ENCODE data around the gene ATP9B. TPM values are rescaled to one million over a fixed set of nuclear protein-coding genes. Genes with fewer than 3 reads are reported as not detected.

ATP9B gene
- total RNA-seq = 19.3 TPM
- polyA plus RNA-seq = 14.9 TPM
- long read RNA-seq, donor 1 = 0 reads
- long read RNA-seq, donor 2, full-length matches to known transcripts = 2 of 2 reads
- long read RNA-seq, donor 2, partial matches to known transcripts = 0 of 2 reads
- long read RNA-seq, donor 2, other reads (novel, unspliced or antisense) = 0 of 2 reads
- long read RNA-seq, donor 3, full-length matches to known transcripts = 2 of 7 reads
- long read RNA-seq, donor 3, partial matches to known transcripts = 5 of 7 reads
- long read RNA-seq, donor 3, other reads (novel, unspliced or antisense) = 0 of 7 reads
- long read RNA-seq, donor 4 = 0 reads
- long read RNA-seq, donor 5, full-length matches to known transcripts = 1 of 8 reads
- long read RNA-seq, donor 5, partial matches to known transcripts = 7 of 8 reads
- long read RNA-seq, donor 5, other reads (novel, unspliced or antisense) = 0 of 8 reads
- long read RNA-seq, donor 6, full-length matches to known transcripts = 2 of 2 reads
- long read RNA-seq, donor 6, partial matches to known transcripts = 0 of 2 reads
- long read RNA-seq, donor 6, other reads (novel, unspliced or antisense) = 0 of 2 reads
- long read RNA-seq, donor 7, partial matches to known transcripts = 0 of 1 reads
- long read RNA-seq, donor 7, other reads (novel, unspliced or antisense) = 0 of 1 reads
- long read RNA-seq, donor 8 = 0 reads
- long read RNA-seq, donor 9 = 0 reads
- long read RNA-seq, donor 10, full-length matches to known transcripts = 2 of 2 reads
- long read RNA-seq, donor 10, partial matches to known transcripts = 0 of 2 reads
- long read RNA-seq, donor 10, other reads (novel, unspliced or antisense) = 0 of 2 reads

GRCh38 chr18:79068937-79069716 is at the start of gene ATP9B:
ATP9B (plus strand) TSS chr18:79069394; CDS start chr18:79069411, 17 bp downstream.
- peak within 1 kb of the TSS; percentile 58 to 70 for H3K4me3 ChIP-seq (ENCODE audit: low read length in 2 of 2)
- peak; percentile 85 to 98 (median 94) for DNase-seq (ENCODE audit: low read depth in 6 of 9, low spot score in 9 of 9)
- H3K4me1 ChIP-seq (ENCODE audit: control insufficient read depth in 2 of 2, insufficient read depth in 2 of 2, low read length in 2 of 2) = peaks cover 4 to 5% of the 10 kb centered on the region in 2 donors
- peaks cover 0 to 13% of the 10 kb centered on the region in 2 donors for H3K9me3 ChIP-seq (ENCODE audit: control insufficient read depth in 2 of 2, insufficient read depth in 1 of 2, low read length in 1 of 2)
- peaks cover 0 to 9% of the 10 kb centered on the region in 2 donors for H3K36me3 ChIP-seq (ENCODE audit: control insufficient read depth in 2 of 2, insufficient read depth in 2 of 2, low read length in 1 of 2)
- H3K27me3 ChIP-seq (ENCODE audit: control insufficient read depth in 2 of 2, insufficient read depth in 1 of 2, low read length in 1 of 2) = no peaks in the 10 kb centered on the region
- H3K27ac ChIP-seq (ENCODE audit: low read depth in 1 of 2, low read length in 1 of 2) = peak within 1 kb of the TSS; percentile 87 to 94
- WGBS = under 1% methylated on average over 112 of the region's 112 CpGs

DNA sequence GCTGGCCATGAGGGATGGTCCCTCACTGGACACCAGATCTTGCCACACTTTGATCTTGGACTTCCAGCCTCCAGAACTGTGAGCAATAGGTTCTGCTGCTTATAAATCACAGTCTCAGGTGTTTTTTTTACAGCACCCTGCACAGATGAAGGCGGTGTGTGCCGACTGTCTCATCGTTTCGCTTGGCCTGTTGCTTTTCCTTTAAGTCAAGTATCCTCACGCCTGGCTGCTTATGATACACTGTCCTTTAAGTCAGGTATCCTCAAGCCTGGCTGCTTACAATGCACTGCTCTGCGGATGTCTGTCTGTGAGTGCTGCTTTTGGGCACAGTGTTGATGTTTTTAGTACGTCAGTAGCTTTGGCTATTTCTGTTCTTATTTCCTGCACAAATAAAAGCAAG is 49.3 kb upstream of the ATP9B start:
- WGBS = 72% methylated on average over 7 of the region's 7 CpGs
- H3K27ac ChIP-seq (ENCODE audit: low read depth in 1 of 2, low read length in 1 of 2) = no peak overlapping the region

GRCh38 chr18:79022603-79023002 is 46.6 kb upstream of the ATP9B start:
- DNase-seq (ENCODE audit: low read depth in 6 of 9, low spot score in 9 of 9) = no peak
- 97% methylated on average over 25 of the region's 25 CpGs for WGBS
- Histone ChIP-seq H3K4me1 (ENCODE audit: control insufficient read depth in 2 of 2, insufficient read depth in 2 of 2, low read length in 2 of 2) (no peaks in the 10 kb centered on the region), H3K4me3 (ENCODE audit: low read length in 2 of 2) (no peak overlapping the region), H3K36me3 (ENCODE audit: control insufficient read depth in 2 of 2, insufficient read depth in 2 of 2, low read length in 1 of 2) (no peaks in the 10 kb centered on the region), H3K9me3 (ENCODE audit: control insufficient read depth in 2 of 2, insufficient read depth in 1 of 2, low read length in 1 of 2) (peaks cover 0 to 9% of the 10 kb centered on the region in 2 donors), H3K27me3 (ENCODE audit: control insufficient read depth in 2 of 2, insufficient read depth in 1 of 2, low read length in 1 of 2) (no peaks in the 10 kb centered on the region), H3K27ac (ENCODE audit: low read depth in 1 of 2, low read length in 1 of 2) (no peak overlapping the region)

More for the DNA sequence above, 49.3 kb upstream of the ATP9B start:
- Histone ChIP-seq H3K9me3 (ENCODE audit: control insufficient read depth in 2 of 2, insufficient read depth in 1 of 2, low read length in 1 of 2) (peaks cover 0 to 2% of the 10 kb centered on the region in 2 donors), H3K4me3 (ENCODE audit: low read length in 2 of 2) (no peak overlapping the region), H3K4me1 (ENCODE audit: control insufficient read depth in 2 of 2, insufficient read depth in 2 of 2, low read length in 2 of 2) (no peaks in the 10 kb centered on the region), H3K27me3 (ENCODE audit: control insufficient read depth in 2 of 2, insufficient read depth in 1 of 2, low read length in 1 of 2) (no peaks in the 10 kb centered on the region), H3K36me3 (ENCODE audit: control insufficient read depth in 2 of 2, insufficient read depth in 2 of 2, low read length in 1 of 2) (no peaks in the 10 kb centered on the region)
- DNase-seq (ENCODE audit: low read depth in 6 of 9, low spot score in 9 of 9) = no peak

- Histone ChIP-seq H3K27ac (ENCODE audit: low read depth in 1 of 2, low read length in 1 of 2) (no peak overlapping the region), H3K4me1 (ENCODE audit: control insufficient read depth in 2 of 2, insufficient read depth in 2 of 2, low read length in 2 of 2) (no peaks in the 10 kb centered on the region), H3K27me3 (ENCODE audit: control insufficient read depth in 2 of 2, insufficient read depth in 1 of 2, low read length in 1 of 2) (no peaks in the 10 kb centered on the region), H3K4me3 (ENCODE audit: low read length in 2 of 2) (no peak overlapping the region), H3K9me3 (ENCODE audit: control insufficient read depth in 2 of 2, insufficient read depth in 1 of 2, low read length in 1 of 2) (peaks cover 0 to 9% of the 10 kb centered on the region in 2 donors), H3K36me3 (ENCODE audit: control insufficient read depth in 2 of 2, insufficient read depth in 2 of 2, low read length in 1 of 2) (no peaks in the 10 kb centered on the region)
- no peak for DNase-seq (ENCODE audit: low read depth in 6 of 9, low spot score in 9 of 9)
- 35% methylated on average over 5 of the region's 5 CpGs for WGBS
Observed at GRCh38 chr18:79026491-79026890, 42.7 kb upstream of the ATP9B start.

DNA sequence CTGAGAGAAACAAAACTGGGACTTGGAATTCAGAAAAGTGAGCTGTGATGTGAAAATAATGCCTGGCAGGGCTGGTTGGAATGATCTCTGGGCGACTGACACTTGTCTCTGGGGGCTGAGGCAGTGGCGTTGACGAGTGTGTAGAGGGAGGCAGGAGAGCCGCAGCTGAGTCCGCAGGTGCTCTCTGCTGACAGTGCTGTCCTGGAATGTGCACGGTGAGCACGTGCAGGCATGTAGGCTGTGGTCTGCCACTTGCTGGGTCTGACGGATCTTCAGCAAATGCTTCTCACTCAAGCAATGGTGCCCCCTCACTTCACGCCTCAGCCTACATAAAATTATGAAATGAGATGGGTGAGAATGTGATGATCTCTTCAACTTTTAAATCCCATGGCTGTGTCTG is 38.5 kb upstream of the ATP9B start:
- H3K4me1 ChIP-seq (ENCODE audit: control insufficient read depth in 2 of 2, insufficient read depth in 2 of 2, low read length in 2 of 2) = no peaks in the 10 kb centered on the region
- WGBS = 95% methylated on average over 9 of the region's 9 CpGs
- H3K36me3 ChIP-seq (ENCODE audit: control insufficient read depth in 2 of 2, insufficient read depth in 2 of 2, low read length in 1 of 2) = no peaks in the 10 kb centered on the region
- no peaks in the 10 kb centered on the region for H3K27me3 ChIP-seq (ENCODE audit: control insufficient read depth in 2 of 2, insufficient read depth in 1 of 2, low read length in 1 of 2)
- H3K4me3 ChIP-seq (ENCODE audit: low read length in 2 of 2) = no peak overlapping the region
- H3K9me3 ChIP-seq (ENCODE audit: control insufficient read depth in 2 of 2, insufficient read depth in 1 of 2, low read length in 1 of 2) = peaks cover 0 to 6% of the 10 kb centered on the region in 2 donors
- no peak for DNase-seq (ENCODE audit: low read depth in 6 of 9, low spot score in 9 of 9)
- no peak overlapping the region for H3K27ac ChIP-seq (ENCODE audit: low read depth in 1 of 2, low read length in 1 of 2)

GRCh38 chr18:79042276-79042675 is 26.9 kb upstream of the ATP9B start:
- WGBS = 76% methylated on average over 5 of the region's 5 CpGs
- DNase-seq (ENCODE audit: low read depth in 6 of 9, low spot score in 9 of 9) = no peak
- Histone ChIP-seq H3K36me3 (ENCODE audit: control insufficient read depth in 2 of 2, insufficient read depth in 2 of 2, low read length in 1 of 2) (no peaks in the 10 kb centered on the region), H3K4me1 (ENCODE audit: control insufficient read depth in 2 of 2, insufficient read depth in 2 of 2, low read length in 2 of 2) (no peaks in the 10 kb centered on the region), H3K27ac (ENCODE audit: low read depth in 1 of 2, low read length in 1 of 2) (no peak overlapping the region), H3K4me3 (ENCODE audit: low read length in 2 of 2) (no peak overlapping the region), H3K27me3 (ENCODE audit: control insufficient read depth in 2 of 2, insufficient read depth in 1 of 2, low read length in 1 of 2) (no peaks in the 10 kb centered on the region), H3K9me3 (ENCODE audit: control insufficient read depth in 2 of 2, insufficient read depth in 1 of 2, low read length in 1 of 2) (peaks cover 3% of the 10 kb centered on the region in 2 donors)

DNA sequence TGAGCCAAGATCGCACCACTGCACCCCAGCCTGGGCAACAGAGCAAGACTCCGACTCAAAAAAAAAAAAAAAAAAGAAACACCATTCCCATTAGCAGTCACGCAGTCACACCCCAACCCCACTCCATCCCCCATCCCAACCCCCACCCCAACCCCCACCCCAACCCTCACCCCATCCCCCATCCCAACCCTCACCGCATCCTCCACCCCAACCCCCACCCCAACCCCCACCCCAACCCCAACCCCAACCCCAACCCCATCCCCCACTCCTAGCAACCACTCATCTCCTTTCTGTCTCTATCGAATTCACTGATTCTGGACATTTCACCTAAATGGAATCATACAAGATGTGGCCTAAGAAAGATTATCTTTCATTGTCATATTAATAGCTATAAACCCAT is 25.9 kb upstream of the ATP9B start:
- H3K27ac ChIP-seq (ENCODE audit: low read depth in 1 of 2, low read length in 1 of 2) = no peak overlapping the region
- no peaks in the 10 kb centered on the region for H3K36me3 ChIP-seq (ENCODE audit: control insufficient read depth in 2 of 2, insufficient read depth in 2 of 2, low read length in 1 of 2)
- H3K4me1 ChIP-seq (ENCODE audit: control insufficient read depth in 2 of 2, insufficient read depth in 2 of 2, low read length in 2 of 2) = no peaks in the 10 kb centered on the region
- H3K4me3 ChIP-seq (ENCODE audit: low read length in 2 of 2) = no peak overlapping the region
- H3K9me3 ChIP-seq (ENCODE audit: control insufficient read depth in 2 of 2, insufficient read depth in 1 of 2, low read length in 1 of 2) = peaks cover 0 to 2% of the 10 kb centered on the region in 2 donors
- 94% methylated on average over 5 of the region's 5 CpGs for WGBS
- DNase-seq (ENCODE audit: low read depth in 6 of 9, low spot score in 9 of 9) = no peak
- no peaks in the 10 kb centered on the region for H3K27me3 ChIP-seq (ENCODE audit: control insufficient read depth in 2 of 2, insufficient read depth in 1 of 2, low read length in 1 of 2)

- Histone ChIP-seq H3K27me3 (ENCODE audit: control insufficient read depth in 2 of 2, insufficient read depth in 1 of 2, low read length in 1 of 2) (no peaks in the 10 kb centered on the region), H3K4me3 (ENCODE audit: low read length in 2 of 2) (no peak overlapping the region), H3K9me3 (ENCODE audit: control insufficient read depth in 2 of 2, insufficient read depth in 1 of 2, low read length in 1 of 2) (no peaks in the 10 kb centered on the region), H3K27ac (ENCODE audit: low read depth in 1 of 2, low read length in 1 of 2) (no peak overlapping the region), H3K4me1 (ENCODE audit: control insufficient read depth in 2 of 2, insufficient read depth in 2 of 2, low read length in 2 of 2) (no peaks in the 10 kb centered on the region), H3K36me3 (ENCODE audit: control insufficient read depth in 2 of 2, insufficient read depth in 2 of 2, low read length in 1 of 2) (no peaks in the 10 kb centered on the region)
- WGBS = 80% methylated on average over 14 of the region's 14 CpGs
- no peak for DNase-seq (ENCODE audit: low read depth in 6 of 9, low spot score in 9 of 9)
Observed at GRCh38 chr18:79046522-79046921, 22.7 kb upstream of the ATP9B start.
